OCI-LY7 (cell line): ENCODE data around the gene HMG20A. TPM values are rescaled to one million over a fixed set of nuclear protein-coding genes. Genes with fewer than 3 reads are reported as not detected.

Experiments
- BruUV-seq: library from RNA; stranded (reverse); fragments of 400-500 nt; replicated peaks from 2 replicates; lab custom pipeline; 2021; lab: Mats Ljungman, UMichigan
- CTCF ChIA-PET: fragments of 300-600 bp; sonication (Branson Sonifier 250); formaldehyde crosslinking; loops from one replicate; lab custom pipeline; 2022; ENCODE audit warnings: antibody characterized with exemption; ENCODE audit not compliant: unreplicated experiment; lab: Charles Lee
- POLR2A ChIA-PET: fragments of 300-600 bp; sonication (Branson Sonifier 250); formaldehyde crosslinking; loops from one replicate; lab custom pipeline; 2022; ENCODE audit warnings: antibody characterized with exemption; lab: Charles Lee
- DNase-seq: peaks from one replicate; pipeline ENCODE4 v3.0.0-alpha.2; 2015; ENCODE audit warnings: low spot score
- H2AFZ ChIP-seq: fragments of 200-600 bp; sonication (generic), shearing (Covaris generic); 2 replicates; pipeline ENCODE4 v1.6.1; 2014; ENCODE audit warnings: mild to moderate bottlenecking, antibody characterized with exemption, low read length, moderate library complexity
- H3K27ac ChIP-seq: fragments of 200-600 bp; sonication (generic); 2 replicates; pipeline ENCODE4 v1.5.1; 2014; ENCODE audit warnings: mixed run types, low read depth, mild to moderate bottlenecking, moderate library complexity, low read length, inconsistent platforms; ENCODE audit not compliant: poor library complexity, severe bottlenecking
- H3K36me3 ChIP-seq: fragments of 200-600 bp; sonication (generic); 2 replicates; pipeline ENCODE4 v1.6.1; 2014; ENCODE audit warnings: mild to moderate bottlenecking, antibody characterized with exemption, low read length, moderate library complexity, mixed read lengths; ENCODE audit not compliant: insufficient read depth
- H3K4me1 ChIP-seq: fragments of 200-600 bp; sonication (generic); 2 replicates; pipeline ENCODE4 v1.5.1; 2014; ENCODE audit warnings: mild to moderate bottlenecking, low read length; ENCODE audit not compliant: insufficient read depth, poor library complexity, severe bottlenecking
- H3K4me2 ChIP-seq: fragments of 200-600 bp; sonication (generic); 2 replicates; pipeline ENCODE4 v1.6.1; 2014; ENCODE audit warnings: mild to moderate bottlenecking, low read length
- H3K4me3 ChIP-seq: fragments of 200-600 bp; sonication (generic); 2 replicates; pipeline ENCODE4 v1.5.1; 2014; ENCODE audit warnings: mild to moderate bottlenecking, low read depth, low read length; ENCODE audit not compliant: poor library complexity, severe bottlenecking
- H3K79me2 ChIP-seq: fragments of 200-600 bp; sonication (generic); 2 replicates; pipeline ENCODE4 v1.6.1; 2016; ENCODE audit warnings: low read depth, mild to moderate bottlenecking, low read length, moderate library complexity, mixed read lengths; ENCODE audit not compliant: insufficient read depth
- H3K9me2 ChIP-seq: fragments of 200-600 bp; sonication (generic); 2 replicates; pipeline ENCODE4 v1.6.1; 2016; ENCODE audit warnings: mild to moderate bottlenecking, low read length, mixed read lengths; ENCODE audit not compliant: insufficient read depth
- H3K9me3 ChIP-seq: fragments of 200-600 bp; sonication (generic); 2 replicates; pipeline ENCODE4 v1.6.1; 2014; ENCODE audit warnings: mild to moderate bottlenecking, mixed run types, low read length, mixed read lengths
- H4K20me1 ChIP-seq: fragments of 200-600 bp; sonication (generic); 2 replicates; pipeline ENCODE4 v1.6.1; 2014; ENCODE audit warnings: mild to moderate bottlenecking, antibody characterized with exemption, low read length, moderate library complexity, mixed read lengths; ENCODE audit not compliant: insufficient read depth
- EZH2phosphoT487 ChIP-seq: fragments of 200-600 bp; sonication (generic); IDR thresholded peaks from 2 replicates; pipeline ENCODE4 v1.6.1; 2018; ENCODE audit warnings: low read depth, borderline replicate concordance, mild to moderate bottlenecking, mixed run types, antibody characterized with exemption, low read length, moderate library complexity, mixed read lengths
- intact Hi-C: fragments of 100-400 bp; cut with micrococcal nuclease; formaldehyde crosslinking; loops from one replicate; pipeline ENCODE4 v1.10.0; 2022; ENCODE audit not compliant: unreplicated experiment
- total RNA-seq, 2 experiments: library from RNA; depleted of rRNA in 1 of 2; stranded (reverse); fragments of >200 nt in 1 of 2; shearing (Covaris generic) in 1 of 2; gene quantifications; 2 replicates each; pipeline ENCODE4 v1.2.3, GENCODE V29; 2014 to 2022
- TF ChIP-seq, protein P1 (sequence below): fragments of 200-600 bp; sonication (generic); conservative IDR thresholded peaks from 2 replicates; pipeline ENCODE4 v1.5.1; 2014; ENCODE audit warnings: mild to moderate bottlenecking, antibody characterized with exemption, low read length, moderate library complexity, mixed read lengths

Gene HMG20A
- total RNA-seq, 2 experiments from 2014 or later, result 29.1 to 49.9 TPM

DNA sequence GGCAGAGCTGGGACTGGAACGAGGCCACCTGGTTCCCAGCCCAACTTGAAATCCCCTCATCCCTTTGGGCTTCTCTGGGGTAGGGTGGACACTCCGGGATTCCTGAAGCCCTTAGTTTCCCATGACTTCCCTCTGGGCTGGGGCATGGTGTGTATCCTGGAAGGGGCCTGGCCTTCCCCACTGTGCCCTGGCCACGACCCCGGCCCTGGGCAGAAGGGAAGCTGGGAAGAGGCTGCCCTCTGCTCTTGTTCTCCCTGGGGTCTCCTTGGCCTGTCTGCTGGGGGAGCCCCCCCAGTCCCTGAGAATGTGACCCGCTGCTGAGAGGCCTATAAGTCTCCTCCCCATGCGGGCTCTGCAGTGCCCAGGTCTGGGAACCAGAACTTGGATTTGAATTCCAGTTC lies 107.1 kb downstream of the HMG20A start:
- no peaks in the 10 kb centered on the region for H3K9me3 ChIP-seq
- TF ChIP-seq, protein P1, sequence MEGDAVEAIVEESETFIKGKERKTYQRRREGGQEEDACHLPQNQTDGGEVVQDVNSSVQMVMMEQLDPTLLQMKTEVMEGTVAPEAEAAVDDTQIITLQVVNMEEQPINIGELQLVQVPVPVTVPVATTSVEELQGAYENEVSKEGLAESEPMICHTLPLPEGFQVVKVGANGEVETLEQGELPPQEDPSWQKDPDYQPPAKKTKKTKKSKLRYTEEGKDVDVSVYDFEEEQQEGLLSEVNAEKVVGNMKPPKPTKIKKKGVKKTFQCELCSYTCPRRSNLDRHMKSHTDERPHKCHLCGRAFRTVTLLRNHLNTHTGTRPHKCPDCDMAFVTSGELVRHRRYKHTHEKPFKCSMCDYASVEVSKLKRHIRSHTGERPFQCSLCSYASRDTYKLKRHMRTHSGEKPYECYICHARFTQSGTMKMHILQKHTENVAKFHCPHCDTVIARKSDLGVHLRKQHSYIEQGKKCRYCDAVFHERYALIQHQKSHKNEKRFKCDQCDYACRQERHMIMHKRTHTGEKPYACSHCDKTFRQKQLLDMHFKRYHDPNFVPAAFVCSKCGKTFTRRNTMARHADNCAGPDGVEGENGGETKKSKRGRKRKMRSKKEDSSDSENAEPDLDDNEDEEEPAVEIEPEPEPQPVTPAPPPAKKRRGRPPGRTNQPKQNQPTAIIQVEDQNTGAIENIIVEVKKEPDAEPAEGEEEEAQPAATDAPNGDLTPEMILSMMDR, result no peak
- no peak for TF ChIP-seq EZH2phosphoT487
- no peak for DNase-seq
- BruUV-seq, result no TSS peak
- H4K20me1 ChIP-seq, result no peaks in the 10 kb centered on the region
- H2AFZ ChIP-seq, result no peak overlapping the region
- no peaks in the 10 kb centered on the region for H3K9me2 ChIP-seq
- H3K4me1 ChIP-seq, result no peaks in the 10 kb centered on the region
- H3K79me2 ChIP-seq, result no peaks in the 10 kb centered on the region
- no peak overlapping the region for H3K4me3 ChIP-seq
- POLR2A ChIA-PET, result no interaction called here
- H3K36me3 ChIP-seq, result no peaks in the 10 kb centered on the region
- CTCF ChIA-PET, result no interaction called here
- intact Hi-C loops, result no loop called here
- no peak overlapping the region for H3K27ac ChIP-seq
- H3K4me2 ChIP-seq, result no peak overlapping the region

DNA sequence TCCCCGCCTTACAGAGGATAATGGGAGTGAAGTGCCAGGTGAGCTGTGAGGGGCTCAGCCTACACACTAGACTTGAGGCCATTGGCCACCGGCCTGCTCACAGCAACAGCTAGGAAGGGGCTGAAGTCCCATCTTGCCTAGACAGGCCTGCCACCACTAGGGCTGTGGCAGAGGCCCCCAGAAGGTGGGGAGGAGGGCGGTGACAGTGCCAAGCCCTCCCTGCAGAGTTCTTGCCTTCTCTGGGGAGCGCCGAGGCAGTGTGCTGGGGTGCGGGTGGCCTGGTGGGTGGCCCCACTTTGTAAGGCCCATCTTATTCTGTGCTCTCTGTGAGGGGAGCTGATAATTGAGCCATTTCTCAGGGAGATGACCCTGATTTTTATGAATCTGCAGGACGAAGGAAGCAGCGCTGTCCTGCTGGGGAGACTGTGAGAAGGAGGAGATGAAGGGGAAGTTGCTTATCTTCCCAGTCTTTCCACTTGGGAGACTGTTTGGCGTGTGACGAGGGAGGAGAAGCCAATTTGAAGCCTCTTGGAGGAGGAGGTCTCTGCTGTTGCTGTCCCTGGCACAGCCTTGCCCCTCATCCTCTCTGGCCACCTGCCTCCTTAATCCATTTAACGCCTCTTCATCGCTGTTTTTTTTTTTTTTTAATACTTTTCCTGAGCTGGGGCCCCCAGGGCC lies 107.7 kb downstream of the HMG20A start:
- POLR2A ChIA-PET, result interaction anchor here (0.7 kb wide), 1 partner anchor 11 kb away, joined by 4 read pairs; no protein-coding TSS in a partner anchor

DNA sequence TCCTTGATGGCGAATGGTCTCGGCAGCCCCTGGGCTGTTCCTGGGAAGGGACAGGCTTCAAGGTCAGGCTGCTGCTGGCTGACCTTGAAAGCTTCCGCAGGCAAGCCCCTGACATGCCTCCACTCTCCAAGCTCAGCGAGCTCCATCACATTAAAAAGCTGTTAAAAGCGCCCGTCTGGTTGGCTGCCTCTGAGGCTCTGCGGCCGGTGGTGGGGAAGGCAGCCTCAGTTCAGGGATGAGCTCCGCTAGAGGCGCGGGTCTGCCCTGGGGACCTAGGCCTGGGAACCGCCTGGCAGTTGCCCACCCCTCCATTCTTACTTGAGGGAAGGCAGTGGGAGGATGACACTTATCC lies 108.3 kb downstream of the HMG20A start:
- Histone ChIP-seq H3K9me2 (no peaks in the 10 kb centered on the region), H3K4me3 (no peak overlapping the region), H2AFZ (no peak overlapping the region), H3K27ac (no peak overlapping the region), H3K36me3 (no peaks in the 10 kb centered on the region), H4K20me1 (no peaks in the 10 kb centered on the region), H3K9me3 (no peaks in the 10 kb centered on the region), H3K4me2 (no peak overlapping the region), H3K4me1 (no peaks in the 10 kb centered on the region), H3K79me2 (no peaks in the 10 kb centered on the region)
- intact Hi-C loops, result no loop called here
- no peak for DNase-seq
- ChIA-PET CTCF (no interaction called here), POLR2A (interaction anchor here (0.7 kb wide), 1 partner anchor 11 kb away, joined by 4 read pairs; no protein-coding TSS in a partner anchor)
- BruUV-seq, result no TSS peak
- TF ChIP-seq, protein P1, result no peak
- TF ChIP-seq EZH2phosphoT487, result no peak

More for the DNA sequence above, 107.7 kb downstream of the HMG20A start:
- no peaks in the 10 kb centered on the region for H3K36me3 ChIP-seq
- H3K9me2 ChIP-seq, result no peaks in the 10 kb centered on the region
- no peak overlapping the region for H2AFZ ChIP-seq
- no peaks in the 10 kb centered on the region for H3K9me3 ChIP-seq
- no peak for DNase-seq
- BruUV-seq, result no TSS peak
- intact Hi-C loops, result no loop called here
- TF ChIP-seq, protein P1, result no peak
- TF ChIP-seq EZH2phosphoT487, result no peak
- H3K27ac ChIP-seq, result no peak overlapping the region
- H3K79me2 ChIP-seq, result no peaks in the 10 kb centered on the region
- H4K20me1 ChIP-seq, result no peaks in the 10 kb centered on the region
- no peak overlapping the region for H3K4me3 ChIP-seq
- CTCF ChIA-PET, result no interaction called here
- no peak overlapping the region for H3K4me2 ChIP-seq
- no peaks in the 10 kb centered on the region for H3K4me1 ChIP-seq
